Upper lobe of left lung (tissue), 6 donors: ENCODE data around the gene ZC3H12C. TPM values are rescaled to one million over a fixed set of nuclear protein-coding genes. Genes with fewer than 3 reads are reported as not detected.

ENCODE experiments used
- ATAC-seq, 2 donors: fragments of 200-7000 bp; cut with Tn5 transposase; one replicate each; pipeline ENCODE4 v1.9.1; 2022; ENCODE audit warnings: mild to moderate bottlenecking in 2 of 2, moderate library complexity in 2 of 2; ENCODE audit not compliant: low FRiP score in 2 of 2
- DNase-seq, 2 donors: peaks; one replicate each; pipeline ENCODE4 v3.0.0-alpha.2; 2019 to 2020
- H3K27ac ChIP-seq, 4 donors: fragments of 200-600 bp; sonication (generic); one replicate each; pipeline ENCODE4 v1.5.1; 2016 to 2019
- H3K27me3 ChIP-seq, 4 donors: fragments of 200-600 bp; sonication (generic); one replicate each; pipeline ENCODE4 v1.5.1; 2017 to 2019
- H3K36me3 ChIP-seq, 4 donors: fragments of 200-600 bp; sonication (generic); one replicate each; pipeline ENCODE4 v1.5.1; 2016 to 2019
- H3K4me1 ChIP-seq, 4 donors: fragments of 200-600 bp; sonication (generic); one replicate each; pipeline ENCODE4 v1.5.1; 2018 to 2019
- H3K4me3 ChIP-seq, 4 donors: fragments of 200-600 bp; sonication (generic); one replicate each; pipeline ENCODE4 v1.5.1; 2017 to 2019; ENCODE audit warnings: mild to moderate bottlenecking in 2 of 4, moderate library complexity in 1 of 4
- H3K9me3 ChIP-seq, 4 donors: fragments of 200-600 bp; sonication (generic); one replicate each; pipeline ENCODE4 v1.5.1; 2018 to 2019
- EP300 ChIP-seq, 4 donors: sonication (generic); formaldehyde crosslinking; IDR thresholded peaks; one replicate each; pipeline ENCODE4 v1.5.1; 2017; ENCODE audit warnings: antibody characterized with exemption in 4 of 4, control low read depth in 2 of 4
- POLR2A ChIP-seq, 4 donors: fragments of 450-650 bp; IDR thresholded peaks; one replicate each; pipeline ENCODE4 v1.5.1; 2016 to 2017; ENCODE audit warnings: antibody characterized with exemption in 4 of 4, mild to moderate bottlenecking in 2 of 4
- POLR2AphosphoS5 ChIP-seq, 2 donors: sonication (generic); formaldehyde crosslinking; IDR thresholded peaks; one replicate each; pipeline ENCODE4 v1.5.1; 2017; ENCODE audit warnings: antibody characterized with exemption in 2 of 2
- WGBS, 2 donors: methylation state at CpG; one replicate each; pipeline ENCODE4 v1.1.5; 2017 to 2018; 5-methylcytosine and 5-hydroxymethylcytosine counted together
- total RNA-seq, 6 donors: library from RNA; depleted of rRNA in 4 of 6; stranded (reverse); fragments of >200 nt in 4 of 6; gene quantifications; one replicate each; pipeline versions ENCODE4 v1.1.0 to v1.2.1, GENCODE V29; 2016 to 2021
- TF ChIP-seq, protein P1 (sequence below), 6 experiments: fragments of 450-650 bp in 4 of 6; fragments of 200-600 bp in 2 of 6; sonication (generic) in 2 of 6; IDR thresholded peaks; one replicate each; pipeline ENCODE4 v1.5.1; 2016 to 2019; ENCODE audit warnings: antibody characterized with exemption in 6 of 6
- donor health status: DM: no; HTN: no; CAD: no; lungs with moderate emphysema.
- donor health status: DM: no; HTN: yes; CAD: no; lungs with severe emphysema.

Gene ZC3H12C
- total RNA-seq, 6 donors from 2014 or later, result 5.5 to 24.5 (median 14.6) TPM

DNA sequence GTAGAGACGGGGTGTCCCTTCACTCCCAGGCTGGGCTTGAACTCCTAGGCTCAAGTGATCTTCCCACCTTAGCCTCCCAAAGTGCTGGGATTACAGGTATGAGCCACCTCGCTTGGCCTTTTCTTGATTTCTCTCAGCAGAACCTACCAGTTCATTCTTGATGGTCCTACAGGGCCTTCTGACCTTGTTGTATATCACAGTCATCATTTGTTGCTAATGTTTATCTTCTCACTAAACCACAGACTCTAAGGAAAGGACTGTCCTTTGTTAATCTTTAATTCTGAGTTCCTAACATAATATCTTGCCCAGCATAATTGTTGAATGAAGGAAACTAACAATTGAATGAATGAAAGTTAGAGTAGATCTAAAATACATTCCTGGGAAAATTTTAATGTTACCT is 22.0 kb upstream of the ZC3H12C start:
- ATAC-seq, result no peak
- no peaks in the 10 kb centered on the region for H3K27me3 ChIP-seq
- DNase-seq, result no peak
- peaks cover 5 to 18% (median 8%) of the 10 kb centered on the region in 4 donors for H3K4me1 ChIP-seq
- H3K4me3 ChIP-seq, result no peak overlapping the region
- 88 to 94% methylated on average over 2 of the region's 2 CpGs for WGBS, 2 donors
- TF ChIP-seq POLR2A (IDR thresholded peaks at IDR 0.05) (no peak), EP300 (IDR thresholded peaks at IDR 0.05) (no peak), POLR2AphosphoS5 (IDR thresholded peaks at IDR 0.05) (no peak)
- TF ChIP-seq, protein P1, sequence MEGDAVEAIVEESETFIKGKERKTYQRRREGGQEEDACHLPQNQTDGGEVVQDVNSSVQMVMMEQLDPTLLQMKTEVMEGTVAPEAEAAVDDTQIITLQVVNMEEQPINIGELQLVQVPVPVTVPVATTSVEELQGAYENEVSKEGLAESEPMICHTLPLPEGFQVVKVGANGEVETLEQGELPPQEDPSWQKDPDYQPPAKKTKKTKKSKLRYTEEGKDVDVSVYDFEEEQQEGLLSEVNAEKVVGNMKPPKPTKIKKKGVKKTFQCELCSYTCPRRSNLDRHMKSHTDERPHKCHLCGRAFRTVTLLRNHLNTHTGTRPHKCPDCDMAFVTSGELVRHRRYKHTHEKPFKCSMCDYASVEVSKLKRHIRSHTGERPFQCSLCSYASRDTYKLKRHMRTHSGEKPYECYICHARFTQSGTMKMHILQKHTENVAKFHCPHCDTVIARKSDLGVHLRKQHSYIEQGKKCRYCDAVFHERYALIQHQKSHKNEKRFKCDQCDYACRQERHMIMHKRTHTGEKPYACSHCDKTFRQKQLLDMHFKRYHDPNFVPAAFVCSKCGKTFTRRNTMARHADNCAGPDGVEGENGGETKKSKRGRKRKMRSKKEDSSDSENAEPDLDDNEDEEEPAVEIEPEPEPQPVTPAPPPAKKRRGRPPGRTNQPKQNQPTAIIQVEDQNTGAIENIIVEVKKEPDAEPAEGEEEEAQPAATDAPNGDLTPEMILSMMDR (IDR thresholded peaks at IDR 0.05), result no peak
- no peaks in the 10 kb centered on the region for H3K9me3 ChIP-seq
- no peak overlapping the region for H3K27ac ChIP-seq
- H3K36me3 ChIP-seq, result no peaks in the 10 kb centered on the region

DNA sequence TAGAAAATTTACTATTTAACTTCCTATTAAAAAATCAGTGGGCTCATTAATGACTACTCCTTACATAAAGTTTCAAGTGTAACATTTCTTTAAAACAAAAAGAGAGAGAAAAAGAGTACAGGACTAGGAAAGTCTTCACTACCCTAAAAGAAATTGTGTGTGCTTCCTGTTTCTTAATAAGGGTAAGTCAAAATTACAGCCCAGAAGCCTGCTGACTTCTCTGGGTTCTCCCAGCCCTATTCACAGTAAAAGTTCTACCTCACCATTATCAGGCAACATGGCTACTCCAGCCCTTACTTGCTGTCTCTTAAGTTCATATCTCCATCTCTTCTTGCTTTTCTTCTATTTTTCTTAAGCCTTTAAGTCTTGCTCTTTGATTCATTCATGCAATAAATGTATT is 20.3 kb upstream of the ZC3H12C start:
- H3K27me3 ChIP-seq, result no peaks in the 10 kb centered on the region
- ATAC-seq, result no peak
- TF ChIP-seq, protein P1 (IDR thresholded peaks at IDR 0.05), result no peak
- TF ChIP-seq POLR2A (IDR thresholded peaks at IDR 0.05) (no peak), POLR2AphosphoS5 (IDR thresholded peaks at IDR 0.05) (no peak), EP300 (IDR thresholded peaks at IDR 0.05) (no peak)

DNA sequence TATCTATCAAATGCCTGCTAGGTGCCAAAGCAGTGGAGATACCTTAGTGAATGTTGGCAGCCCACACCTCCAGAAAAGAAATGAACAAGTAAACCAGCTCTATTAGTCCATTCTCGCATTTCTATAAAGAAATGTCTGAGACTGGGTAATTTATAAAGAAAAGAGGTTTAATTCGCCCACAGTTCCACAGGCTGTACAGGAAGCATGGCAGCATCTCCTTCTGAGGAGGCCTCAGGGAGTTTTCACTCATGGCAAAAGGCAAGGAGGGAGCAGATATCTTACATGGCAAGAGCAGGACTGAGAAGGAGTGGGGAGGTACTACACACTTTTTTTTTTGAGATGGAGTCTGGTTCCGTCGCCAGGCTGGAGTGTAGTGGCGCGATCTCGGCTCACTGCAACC is 18.7 kb upstream of the ZC3H12C start:
- no peaks in the 10 kb centered on the region for H3K36me3 ChIP-seq
- TF ChIP-seq POLR2A (IDR thresholded peaks at IDR 0.05) (no peak), POLR2AphosphoS5 (IDR thresholded peaks at IDR 0.05) (no peak), EP300 (IDR thresholded peaks at IDR 0.05) (no peak)
- TF ChIP-seq, protein P1 (IDR thresholded peaks at IDR 0.05), result no peak
- H3K27me3 ChIP-seq, result no peaks in the 10 kb centered on the region
- H3K4me1 ChIP-seq, result peaks cover 0 to 9% (median 4%) of the 10 kb centered on the region in 4 donors
- no peak overlapping the region for H3K27ac ChIP-seq
- ATAC-seq (no peak), DNase-seq (no peak)
- 98% methylated on average over 7 of the region's 7 CpGs for WGBS, 2 donors
- no peak overlapping the region for H3K4me3 ChIP-seq
- H3K9me3 ChIP-seq, result peaks cover 0 to 4% (median 0%) of the 10 kb centered on the region in 4 donors

More for the DNA sequence above, 20.3 kb upstream of the ZC3H12C start:
- peaks cover 5 to 18% (median 8%) of the 10 kb centered on the region in 4 donors for H3K4me1 ChIP-seq
- H3K27ac ChIP-seq, result no peak overlapping the region
- H3K9me3 ChIP-seq, result no peaks in the 10 kb centered on the region
- no peaks in the 10 kb centered on the region for H3K36me3 ChIP-seq
- no peak for DNase-seq
- no peak overlapping the region for H3K4me3 ChIP-seq

DNA sequence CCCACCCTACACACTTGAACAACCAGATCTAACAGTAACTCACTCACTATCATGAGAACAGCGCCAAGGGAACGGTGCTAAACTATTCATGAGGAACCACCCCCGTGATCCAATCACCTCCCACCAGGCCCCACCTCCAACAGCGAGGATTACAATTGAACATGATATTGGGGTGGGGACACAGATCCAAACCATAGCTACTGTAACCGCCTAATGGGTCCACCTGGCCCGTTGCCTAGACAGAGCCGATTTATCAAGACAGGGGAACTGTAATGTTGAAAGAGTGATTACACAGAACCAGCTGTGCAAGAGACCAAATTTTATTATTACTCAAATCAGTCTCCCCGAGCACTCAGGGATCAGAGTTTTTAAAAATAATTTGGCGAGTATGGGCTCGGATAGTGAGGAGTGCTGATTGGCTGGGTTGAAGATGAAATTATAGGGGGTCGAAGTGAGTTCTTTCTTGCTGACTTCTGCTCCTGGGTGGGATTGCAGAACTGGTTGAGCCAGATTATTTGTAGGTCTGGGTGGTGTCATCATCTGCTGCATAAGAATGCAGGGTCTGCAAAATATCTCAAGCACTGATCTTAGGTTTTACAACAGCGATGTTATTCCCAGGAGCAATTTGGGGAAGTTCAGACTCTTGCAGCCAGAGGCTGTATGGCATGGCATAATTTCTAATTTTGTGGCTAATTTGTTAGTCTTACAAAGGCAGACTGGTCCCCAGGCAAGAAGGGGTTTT is 17.9 kb upstream of the ZC3H12C start:
- H3K9me3 ChIP-seq, result peaks cover 0 to 4% (median 0%) of the 10 kb centered on the region in 4 donors
- 61 to 82% methylated on average over 8 to 12 of the region's 12 CpGs for WGBS, 2 donors
- TF ChIP-seq POLR2A (IDR thresholded peaks at IDR 0.05) (no peak), POLR2AphosphoS5 (IDR thresholded peaks at IDR 0.05) (no peak), EP300 (IDR thresholded peaks at IDR 0.05) (no peak)
- TF ChIP-seq, protein P1 (IDR thresholded peaks at IDR 0.05), result no peak

DNA sequence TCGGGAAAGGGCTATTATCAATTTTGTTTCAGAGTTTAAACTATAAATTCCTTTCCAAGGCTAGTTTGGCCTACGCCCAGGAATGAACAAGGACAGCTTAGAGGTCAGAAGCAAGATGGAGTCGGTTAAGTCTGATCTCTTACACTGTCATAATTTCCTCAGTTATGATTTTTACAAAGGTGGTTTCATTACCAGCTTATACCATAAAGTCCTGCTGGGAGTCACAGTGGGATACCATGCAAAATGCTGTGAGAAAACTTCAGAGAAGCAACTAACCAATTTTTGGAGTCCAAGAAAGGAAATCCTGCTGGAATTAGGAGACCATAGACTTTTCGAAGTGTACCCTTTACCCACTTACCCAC is 17.4 kb upstream of the ZC3H12C start:
- WGBS, 2 donors, result 64 to 65% methylated on average over 4 of the region's 4 CpGs
- no peak overlapping the region for H3K27ac ChIP-seq
- TF ChIP-seq POLR2A (IDR thresholded peaks at IDR 0.05), result no peak
- no peak for TF ChIP-seq EP300 (IDR thresholded peaks at IDR 0.05)
- TF ChIP-seq POLR2AphosphoS5 (IDR thresholded peaks at IDR 0.05), result no peak
- TF ChIP-seq, protein P1 (IDR thresholded peaks at IDR 0.05), result no peak
- H3K4me1 ChIP-seq, result peaks cover 0 to 3% (median 0%) of the 10 kb centered on the region in 4 donors
- no peak for DNase-seq
- peaks cover 0 to 4% (median 0%) of the 10 kb centered on the region in 4 donors for H3K9me3 ChIP-seq
- H3K36me3 ChIP-seq, result no peaks in the 10 kb centered on the region
- ATAC-seq, result no peak
- H3K27me3 ChIP-seq, result no peaks in the 10 kb centered on the region
- no peak overlapping the region for H3K4me3 ChIP-seq

More for the DNA sequence above, 17.9 kb upstream of the ZC3H12C start:
- H3K27ac ChIP-seq, result no peak overlapping the region
- H3K36me3 ChIP-seq, result no peaks in the 10 kb centered on the region
- peaks cover 0 to 3% (median under 1%) of the 10 kb centered on the region in 4 donors for H3K4me1 ChIP-seq
- DNase-seq, result no peak
- no peaks in the 10 kb centered on the region for H3K27me3 ChIP-seq
- ATAC-seq, result no peak
- no peak overlapping the region for H3K4me3 ChIP-seq
